GM10248 (cell line): ENCODE data around the gene ODC1.

Experiments used
- CTCF ChIA-PET: fragments of 300-600 bp; sonication (Branson Sonifier 250); formaldehyde crosslinking; extraction: SDS; loops from one replicate; lab custom pipeline; 2021; ENCODE audit warnings: antibody characterized with exemption; lab: Yijun Ruan, JAX
- POLR2A ChIA-PET: fragments of 350-650 bp; sonication (Branson Sonifier 250); formaldehyde crosslinking; extraction: SDS; loops from one replicate; lab custom pipeline; 2020; ENCODE audit warnings: antibody characterized with exemption; lab: Yijun Ruan, JAX
- DNase-seq: peaks from one replicate; pipeline ENCODE4 v3.0.0; 2012; ENCODE audit errors: extremely low spot score
- CTCF ChIP-seq: IDR thresholded peaks from 2 replicates; pipeline ENCODE4 v1.5.1; 2012; ENCODE audit warnings: mild to moderate bottlenecking, low read depth; ENCODE audit errors: extremely low read depth, missing control alignments, control extremely low read depth

The ODC1 gene

GRCh38 chr2:10422251-10422650 lies 25.9 kb downstream of the ODC1 start:
- TF ChIP-seq CTCF, result no peak
- CTCF ChIA-PET, result interaction anchor here (1.4 to 10.6 kb wide), 2 partner anchors 13 to 14 kb away, joined by 4 to 93 read pairs; no protein-coding TSS in a partner anchor
- DNase-seq, result no peak
- POLR2A ChIA-PET, result interaction anchor here (0.8 kb wide), 1 partner anchor 13 kb away, joined by 3 read pairs; no protein-coding TSS in a partner anchor

- ChIA-PET CTCF (interaction anchor here (2.2 to 10.6 kb wide), 3 partner anchors 12 to 348 kb away, joined by 5 to 93 read pairs (median 61); no protein-coding TSS in a partner anchor), POLR2A (no interaction called here)
- no peak for TF ChIP-seq CTCF
- no peak for DNase-seq
These were observed 28.4 kb downstream of the ODC1 start for GRCh38 chr2:10419553-10420257.

GRCh38 chr2:10417551-10418335 lies 30.4 kb downstream of the ODC1 start:
- ChIA-PET CTCF (interaction anchor here (0.9 to 10.6 kb wide), 3 partner anchors 10 to 242 kb away, joined by 3 to 93 read pairs (median 61); no protein-coding TSS in a partner anchor), POLR2A (interaction anchor here (0.7 kb wide), 1 partner anchor 65 kb away, joined by 3 read pairs; no protein-coding TSS in a partner anchor)
- DNase-seq, result no peak
- TF ChIP-seq CTCF, result no peak

- DNase-seq, result no peak
- no peak for TF ChIP-seq CTCF
- POLR2A ChIA-PET, result no interaction called here
- CTCF ChIA-PET, result interaction anchor here (8.2 kb wide), 1 partner anchor 19 kb away, joined by 61 read pairs; no protein-coding TSS in a partner anchor
These were observed 32.5 kb downstream of the ODC1 start for GRCh38 chr2:10415640-10416039.

GRCh38 chr2:10415048-10415447 lies 33.1 kb downstream of the ODC1 start:
- DNase-seq, result no peak
- ChIA-PET POLR2A (no interaction called here), CTCF (interaction anchor here (8.2 kb wide), 1 partner anchor 19 kb away, joined by 61 read pairs; no protein-coding TSS in a partner anchor)
- TF ChIP-seq CTCF, result no peak

- no peak for DNase-seq
- ChIA-PET CTCF (interaction anchor here (8.2 kb wide), 1 partner anchor 20 kb away, joined by 61 read pairs; no protein-coding TSS in a partner anchor), POLR2A (no interaction called here)
- no peak for TF ChIP-seq CTCF
These were observed 33.5 kb downstream of the ODC1 start for GRCh38 chr2:10414591-10414990.
